ENCODE results near the gene EIPR1.

EIPR1 gene

DNA sequence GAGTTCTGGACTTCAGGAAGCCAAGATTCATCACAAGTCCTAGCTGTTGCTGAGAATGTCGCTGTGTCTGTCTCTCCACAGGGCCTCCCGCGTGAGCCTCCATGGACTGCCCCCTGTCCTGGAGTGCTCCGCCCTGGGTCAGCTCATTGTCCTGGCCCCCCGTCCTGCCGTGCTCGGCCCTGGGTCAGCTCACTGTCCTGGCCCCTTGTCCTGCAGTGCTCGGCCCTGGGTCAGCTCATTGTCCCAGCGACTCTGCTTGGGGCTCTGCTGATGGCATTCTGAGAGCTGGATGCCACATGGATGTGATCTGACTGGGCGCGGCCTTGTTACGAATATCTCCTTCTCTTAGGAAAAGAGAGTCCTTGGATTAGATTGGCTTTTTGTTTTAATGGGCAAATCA lies 78.5 kb downstream of the EIPR1 start:
- TF ChIP-seq, protein P1, sequence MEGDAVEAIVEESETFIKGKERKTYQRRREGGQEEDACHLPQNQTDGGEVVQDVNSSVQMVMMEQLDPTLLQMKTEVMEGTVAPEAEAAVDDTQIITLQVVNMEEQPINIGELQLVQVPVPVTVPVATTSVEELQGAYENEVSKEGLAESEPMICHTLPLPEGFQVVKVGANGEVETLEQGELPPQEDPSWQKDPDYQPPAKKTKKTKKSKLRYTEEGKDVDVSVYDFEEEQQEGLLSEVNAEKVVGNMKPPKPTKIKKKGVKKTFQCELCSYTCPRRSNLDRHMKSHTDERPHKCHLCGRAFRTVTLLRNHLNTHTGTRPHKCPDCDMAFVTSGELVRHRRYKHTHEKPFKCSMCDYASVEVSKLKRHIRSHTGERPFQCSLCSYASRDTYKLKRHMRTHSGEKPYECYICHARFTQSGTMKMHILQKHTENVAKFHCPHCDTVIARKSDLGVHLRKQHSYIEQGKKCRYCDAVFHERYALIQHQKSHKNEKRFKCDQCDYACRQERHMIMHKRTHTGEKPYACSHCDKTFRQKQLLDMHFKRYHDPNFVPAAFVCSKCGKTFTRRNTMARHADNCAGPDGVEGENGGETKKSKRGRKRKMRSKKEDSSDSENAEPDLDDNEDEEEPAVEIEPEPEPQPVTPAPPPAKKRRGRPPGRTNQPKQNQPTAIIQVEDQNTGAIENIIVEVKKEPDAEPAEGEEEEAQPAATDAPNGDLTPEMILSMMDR (IDR thresholded peaks at IDR 0.05; ENCODE audit: borderline replicate concordance, control extremely low read depth, extremely low read depth, insufficient read depth, missing control alignments) = no peak
- DNase-seq (ENCODE audit: low spot score) = no peak
- in situ Hi-C loops (cut with MboI; ENCODE audit: low sequenced_read_pairs, unreplicated experiment) = no loop called here

DNA sequence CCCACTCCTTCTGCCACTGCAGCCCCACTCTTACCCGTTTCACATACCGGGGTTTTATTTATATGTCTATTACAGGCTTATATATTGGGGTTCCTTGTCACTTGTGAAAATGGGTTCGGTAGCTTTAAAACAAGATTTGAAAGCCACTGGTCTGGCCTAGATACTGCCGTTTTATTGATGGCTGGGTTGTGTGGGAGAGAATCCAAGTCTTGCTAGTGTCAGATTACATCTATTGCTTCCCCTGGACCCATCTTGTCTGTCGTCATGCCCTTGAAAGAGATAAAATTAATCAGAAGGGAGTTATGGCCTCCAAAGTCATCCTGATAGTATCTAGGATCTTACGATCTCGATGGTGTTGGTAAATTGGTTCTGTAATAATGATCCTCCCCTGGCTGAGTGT lies 79.4 kb downstream of the EIPR1 start:
- in situ Hi-C loops (cut with MboI; ENCODE audit: low sequenced_read_pairs, unreplicated experiment) = no loop called here
- TF ChIP-seq, protein P1 (IDR thresholded peaks at IDR 0.05; ENCODE audit: borderline replicate concordance, control extremely low read depth, extremely low read depth, insufficient read depth, missing control alignments) = no peak
- DNase-seq (ENCODE audit: low spot score) = no peak

DNA sequence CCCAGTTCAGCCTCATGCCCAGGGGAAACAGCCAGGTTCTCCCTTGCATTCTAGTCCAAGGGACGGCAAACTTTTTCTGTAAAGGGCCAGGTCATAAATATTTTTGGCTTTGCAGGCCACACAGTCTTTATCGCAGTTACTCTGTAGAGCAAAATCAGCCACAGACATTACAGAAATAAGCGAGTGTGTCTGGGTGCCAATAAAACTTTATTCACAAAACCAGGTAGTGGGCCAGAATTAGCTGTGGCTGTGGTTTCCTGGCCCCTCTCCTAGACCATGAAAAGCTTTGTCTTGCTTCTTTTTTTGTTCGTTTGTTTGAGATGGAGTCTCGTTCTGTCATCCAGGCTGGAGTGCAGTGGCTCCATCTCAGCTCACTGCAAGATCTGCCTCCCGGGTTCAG lies 80.1 kb downstream of the EIPR1 start:
- in situ Hi-C loops (cut with MboI; ENCODE audit: low sequenced_read_pairs, unreplicated experiment) = no loop called here

DNA sequence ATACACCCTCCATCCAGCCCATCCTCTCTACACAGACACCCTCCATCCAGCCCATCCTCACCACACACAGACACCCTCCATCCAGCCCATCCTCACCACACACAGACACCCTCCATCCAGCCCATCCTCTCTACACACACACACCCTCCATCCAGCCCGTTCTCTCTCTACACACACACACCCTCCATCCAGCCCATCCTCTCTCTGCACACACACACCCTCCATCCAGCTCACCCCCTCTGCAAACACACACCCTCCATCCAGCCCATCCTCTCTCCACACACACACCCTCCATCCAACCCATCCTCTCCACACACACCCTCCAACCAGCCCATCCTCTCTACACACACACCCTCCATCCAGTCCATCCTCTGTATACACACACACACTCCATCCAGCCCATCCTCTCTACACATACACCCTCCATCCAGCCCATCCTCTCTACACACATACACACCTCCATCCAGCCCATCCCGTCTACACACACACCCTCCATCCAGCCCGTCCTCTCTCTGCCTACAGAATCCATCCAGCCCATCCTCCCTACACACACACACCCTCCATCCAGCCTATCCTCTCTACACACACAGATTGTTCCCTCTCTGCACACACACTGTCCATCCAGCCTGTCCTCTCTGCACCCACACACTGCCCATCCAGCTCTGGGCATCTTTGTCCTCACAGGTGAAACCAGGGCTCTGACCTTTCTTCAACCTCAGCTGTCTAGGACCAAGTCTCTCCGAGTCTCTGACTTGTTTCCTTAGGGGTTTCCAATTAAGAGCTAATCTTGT lies 81.2 kb downstream of the EIPR1 start:
- no peak for DNase-seq (ENCODE audit: low spot score)
- TF ChIP-seq, protein P1 (IDR thresholded peaks at IDR 0.05; ENCODE audit: borderline replicate concordance, control extremely low read depth, extremely low read depth, insufficient read depth, missing control alignments) = no peak
- in situ Hi-C loops (cut with MboI; ENCODE audit: low sequenced_read_pairs, unreplicated experiment) = no loop called here

More for the DNA sequence above, 80.1 kb downstream of the EIPR1 start:
- TF ChIP-seq, protein P1 (IDR thresholded peaks at IDR 0.05; ENCODE audit: borderline replicate concordance, control extremely low read depth, extremely low read depth, insufficient read depth, missing control alignments) = no peak
- no peak for DNase-seq (ENCODE audit: low spot score)

DNA sequence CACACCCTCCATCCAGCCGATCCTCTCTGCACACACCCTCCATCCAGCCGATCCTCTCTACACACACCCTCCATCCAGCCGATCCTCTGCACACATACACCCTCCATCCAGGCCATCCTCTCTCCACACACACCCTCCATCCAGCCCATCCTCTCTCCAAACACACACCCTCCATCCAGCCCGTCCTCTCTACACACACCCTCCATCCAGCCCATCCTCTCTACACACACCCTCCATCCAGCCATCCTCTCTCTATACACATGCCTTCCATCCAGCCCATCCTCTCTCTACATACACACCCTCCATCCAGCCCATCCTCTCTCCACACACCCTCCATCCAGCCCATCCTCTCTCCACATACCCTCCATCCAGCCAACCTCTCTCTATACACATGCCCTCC lies 83.1 kb downstream of the EIPR1 start:
- in situ Hi-C loops (cut with MboI; ENCODE audit: low sequenced_read_pairs, unreplicated experiment) = no loop called here
- DNase-seq (ENCODE audit: low spot score) = no peak
- TF ChIP-seq, protein P1 (IDR thresholded peaks at IDR 0.05; ENCODE audit: borderline replicate concordance, control extremely low read depth, extremely low read depth, insufficient read depth, missing control alignments) = no peak

DNA sequence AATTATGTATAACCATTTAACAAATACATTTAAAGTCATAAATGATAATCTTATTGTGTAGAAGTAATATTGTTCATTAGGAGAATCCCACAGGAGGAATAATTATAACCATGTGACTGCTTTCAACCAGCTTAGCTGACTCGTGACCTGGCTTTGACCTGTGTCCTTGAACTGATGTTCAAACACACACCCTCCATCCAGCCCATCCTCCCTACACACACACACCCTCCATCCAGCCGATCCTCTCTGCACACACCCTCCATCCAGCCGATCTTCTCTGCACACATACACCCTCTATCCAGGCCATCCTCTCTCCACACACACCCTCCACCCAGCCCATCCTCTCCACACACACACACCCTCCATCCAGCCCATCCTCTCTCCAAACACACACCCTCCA lies 83.5 kb downstream of the EIPR1 start:
- in situ Hi-C loops (cut with MboI; ENCODE audit: low sequenced_read_pairs, unreplicated experiment) = no loop called here
- no peak for DNase-seq (ENCODE audit: low spot score)
- TF ChIP-seq, protein P1 (IDR thresholded peaks at IDR 0.05; ENCODE audit: borderline replicate concordance, control extremely low read depth, extremely low read depth, insufficient read depth, missing control alignments) = no peak

Measured in GM13976 (cell line).